ENCODE measurements around the gene PPP2R3A.
A peak's percentile ranks its signal among the peaks of the same experiment; 100 is the strongest.

PPP2R3A gene

GRCh38 chr3:136193278-136194054 is 227.9 kb downstream of the PPP2R3A start:
- Mint-ChIP-seq H3K36me3 (ENCODE audit: low read depth) (peaks cover 37% of the 10 kb centered on the region), H3K4me1 (peaks cover 56% of the 10 kb centered on the region), H3K27ac (peak overlapping the region; percentile 99), H3K4me3 (peak overlapping the region; percentile 98), H3K27me3 (ENCODE audit: low read depth, poor library complexity) (peaks cover 2% of the 10 kb centered on the region), H3K9me3 (peaks cover 22% of the 10 kb centered on the region)
- no peak for DNase-seq
- TF ChIP-seq, protein P1, sequence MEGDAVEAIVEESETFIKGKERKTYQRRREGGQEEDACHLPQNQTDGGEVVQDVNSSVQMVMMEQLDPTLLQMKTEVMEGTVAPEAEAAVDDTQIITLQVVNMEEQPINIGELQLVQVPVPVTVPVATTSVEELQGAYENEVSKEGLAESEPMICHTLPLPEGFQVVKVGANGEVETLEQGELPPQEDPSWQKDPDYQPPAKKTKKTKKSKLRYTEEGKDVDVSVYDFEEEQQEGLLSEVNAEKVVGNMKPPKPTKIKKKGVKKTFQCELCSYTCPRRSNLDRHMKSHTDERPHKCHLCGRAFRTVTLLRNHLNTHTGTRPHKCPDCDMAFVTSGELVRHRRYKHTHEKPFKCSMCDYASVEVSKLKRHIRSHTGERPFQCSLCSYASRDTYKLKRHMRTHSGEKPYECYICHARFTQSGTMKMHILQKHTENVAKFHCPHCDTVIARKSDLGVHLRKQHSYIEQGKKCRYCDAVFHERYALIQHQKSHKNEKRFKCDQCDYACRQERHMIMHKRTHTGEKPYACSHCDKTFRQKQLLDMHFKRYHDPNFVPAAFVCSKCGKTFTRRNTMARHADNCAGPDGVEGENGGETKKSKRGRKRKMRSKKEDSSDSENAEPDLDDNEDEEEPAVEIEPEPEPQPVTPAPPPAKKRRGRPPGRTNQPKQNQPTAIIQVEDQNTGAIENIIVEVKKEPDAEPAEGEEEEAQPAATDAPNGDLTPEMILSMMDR (IDR thresholded peaks at IDR 0.05) = no peak

GRCh38 chr3:136194409-136195257 is 229.1 kb downstream of the PPP2R3A start:
- Mint-ChIP-seq H3K4me3 (peak overlapping the region; percentile 98), H3K9me3 (peaks cover 33% of the 10 kb centered on the region), H3K36me3 (ENCODE audit: low read depth) (peaks cover 28% of the 10 kb centered on the region), H3K27ac (peak overlapping the region; percentile 99), H3K4me1 (peaks cover 46% of the 10 kb centered on the region), H3K27me3 (ENCODE audit: low read depth, poor library complexity) (peaks cover 2% of the 10 kb centered on the region)
- DNase-seq = peak; percentile 29
- TF ChIP-seq, protein P1 (IDR thresholded peaks at IDR 0.05) = no peak

GRCh38 chr3:136195258-136196063 is 229.9 kb downstream of the PPP2R3A start:
- peaks cover 2% of the 10 kb centered on the region for H3K27me3 Mint-ChIP-seq (ENCODE audit: low read depth, poor library complexity)
- peaks cover 20% of the 10 kb centered on the region for H3K36me3 Mint-ChIP-seq (ENCODE audit: low read depth)

GRCh38 chr3:136196064-136196400 is 230.5 kb downstream of the PPP2R3A start, which contains the start of gene MSL2:
Gene MSL2, minus strand, starts transcription at chr3:136196335. Its CDS starts 1,222 bp downstream, at chr3:136195113.
- Mint-ChIP-seq H3K27ac (peak within 1 kb of the TSS; percentile 100), H3K4me1 (peaks cover 42% of the 10 kb centered on the region), H3K27me3 (ENCODE audit: low read depth, poor library complexity) (peaks cover 2% of the 10 kb centered on the region), H3K9me3 (peaks cover 24% of the 10 kb centered on the region), H3K4me3 (peak within 1 kb of the TSS; percentile 98), H3K36me3 (ENCODE audit: low read depth) (peaks cover 14% of the 10 kb centered on the region)
- DNase-seq = no peak
- TF ChIP-seq, protein P1 (IDR thresholded peaks at IDR 0.05) = no peak

More at GRCh38 chr3:136195258-136196063, 229.9 kb downstream of the PPP2R3A start:
- H3K4me3 Mint-ChIP-seq = peak overlapping the region; percentile 98
- peak; percentile 82 for DNase-seq
- TF ChIP-seq, protein P1 (IDR thresholded peaks at IDR 0.05) = no peak
- H3K9me3 Mint-ChIP-seq = peaks cover 29% of the 10 kb centered on the region
- H3K4me1 Mint-ChIP-seq = peaks cover 46% of the 10 kb centered on the region
- peak overlapping the region; percentile 99 for H3K27ac Mint-ChIP-seq

GRCh38 chr3:136196401-136197158 is 231.1 kb downstream of the PPP2R3A start:
- TF ChIP-seq, protein P1 (IDR thresholded peaks at IDR 0.05) = no peak
- H3K27ac Mint-ChIP-seq = peak overlapping the region; percentile 100
- peaks cover 2% of the 10 kb centered on the region for H3K27me3 Mint-ChIP-seq (ENCODE audit: low read depth, poor library complexity)
- peak; percentile 99 for DNase-seq
- H3K9me3 Mint-ChIP-seq = peaks cover 23% of the 10 kb centered on the region
- H3K4me1 Mint-ChIP-seq = peaks cover 39% of the 10 kb centered on the region
- H3K36me3 Mint-ChIP-seq (ENCODE audit: low read depth) = peaks cover 10% of the 10 kb centered on the region
- H3K4me3 Mint-ChIP-seq = peak overlapping the region; percentile 98
